ENCODE data around the gene IL10RB.

IL10RB gene

GRCh38 chr21:33229099-33229783 lies 36.9 kb upstream of the IL10RB start:
- peak overlapping the region; percentile 65 for H3K4me3 ChIP-seq (ENCODE audit: low read depth, low read length)
- TF ChIP-seq CTCF (IDR thresholded peaks at IDR 0.05; ENCODE audit: low read depth, low read length): no peak
- peaks cover 3% of the 10 kb centered on the region for H3K9me3 ChIP-seq (ENCODE audit: severe bottlenecking)
- H3K27me3 ChIP-seq (ENCODE audit: insufficient read depth, low read depth, severe bottlenecking): no peaks in the 10 kb centered on the region
- H3K27ac ChIP-seq: peak overlapping the region; percentile 60
- peaks cover 15% of the 10 kb centered on the region; the same call in 1 of the 2 replicates for H3K36me3 ChIP-seq
- DNase-seq: no peak

GRCh38 chr21:33229784-33230544 lies 36.2 kb upstream of the IL10RB start, which contains the start of gene IFNAR2:
IFNAR2 (plus strand) TSS chr21:33229938; CDS start chr21:33241923, 11,985 bp downstream.
- Histone ChIP-seq H3K4me3 (ENCODE audit: low read depth, low read length) (peak within 1 kb of the TSS; percentile 92), H3K9me3 (ENCODE audit: severe bottlenecking) (peaks cover 3% of the 10 kb centered on the region), H3K36me3 (peaks cover 15% of the 10 kb centered on the region; the same call in 1 of the 2 replicates), H3K27ac (peak within 1 kb of the TSS; percentile 89), H3K27me3 (ENCODE audit: insufficient read depth, low read depth, severe bottlenecking) (no peaks in the 10 kb centered on the region)
- no peak for TF ChIP-seq CTCF (IDR thresholded peaks at IDR 0.05; ENCODE audit: low read depth, low read length)
- DNase-seq: peak; percentile 85

GRCh38 chr21:33230545-33231324 lies 35.4 kb upstream of the IL10RB start:
- Histone ChIP-seq H3K27ac (peak overlapping the region; percentile 89), H3K27me3 (ENCODE audit: insufficient read depth, low read depth, severe bottlenecking) (no peaks in the 10 kb centered on the region), H3K9me3 (ENCODE audit: severe bottlenecking) (peaks cover 3% of the 10 kb centered on the region), H3K4me3 (ENCODE audit: low read depth, low read length) (peak overlapping the region; percentile 92), H3K36me3 (peaks cover 15% of the 10 kb centered on the region; the same call in 1 of the 2 replicates)
- DNase-seq: peak; percentile 68
- 0 out of 2 replicates have a peak, but pooled peaks have one; percentile 12 for TF ChIP-seq CTCF (IDR thresholded peaks at IDR 0.05; ENCODE audit: low read depth, low read length)

GRCh38 chr21:33231526-33231925 lies 34.6 kb upstream of the IL10RB start:
- H3K4me3 ChIP-seq (ENCODE audit: low read depth, low read length): no peak overlapping the region
- TF ChIP-seq CTCF (IDR thresholded peaks at IDR 0.05; ENCODE audit: low read depth, low read length): no peak
- no peak overlapping the region for H3K27ac ChIP-seq
- H3K36me3 ChIP-seq: peaks cover 15% of the 10 kb centered on the region; the same call in 1 of the 2 replicates
- no peak for DNase-seq
- H3K27me3 ChIP-seq (ENCODE audit: insufficient read depth, low read depth, severe bottlenecking): no peaks in the 10 kb centered on the region
- peaks cover 3% of the 10 kb centered on the region for H3K9me3 ChIP-seq (ENCODE audit: severe bottlenecking)

- DNase-seq: no peak
- H3K4me3 ChIP-seq (ENCODE audit: low read depth, low read length): no peak overlapping the region
- no peak overlapping the region for H3K27ac ChIP-seq
- peaks cover 3% of the 10 kb centered on the region for H3K9me3 ChIP-seq (ENCODE audit: severe bottlenecking)
- H3K36me3 ChIP-seq: peaks cover 15% of the 10 kb centered on the region; the same call in 1 of the 2 replicates
- TF ChIP-seq CTCF (IDR thresholded peaks at IDR 0.05; ENCODE audit: low read depth, low read length): no peak
- no peaks in the 10 kb centered on the region for H3K27me3 ChIP-seq (ENCODE audit: insufficient read depth, low read depth, severe bottlenecking)
Observed at GRCh38 chr21:33232291-33233034, 33.7 kb upstream of the IL10RB start.
